ENCODE measurements around the gene ZBTB7C. TPM values are rescaled to one million over a fixed set of nuclear protein-coding genes. Genes with fewer than 3 reads are reported as not detected.

ZBTB7C gene
- total and polyA plus RNA-seq, 8 donors = 1.7 to 8.7 (median 2.7) TPM

DNA sequence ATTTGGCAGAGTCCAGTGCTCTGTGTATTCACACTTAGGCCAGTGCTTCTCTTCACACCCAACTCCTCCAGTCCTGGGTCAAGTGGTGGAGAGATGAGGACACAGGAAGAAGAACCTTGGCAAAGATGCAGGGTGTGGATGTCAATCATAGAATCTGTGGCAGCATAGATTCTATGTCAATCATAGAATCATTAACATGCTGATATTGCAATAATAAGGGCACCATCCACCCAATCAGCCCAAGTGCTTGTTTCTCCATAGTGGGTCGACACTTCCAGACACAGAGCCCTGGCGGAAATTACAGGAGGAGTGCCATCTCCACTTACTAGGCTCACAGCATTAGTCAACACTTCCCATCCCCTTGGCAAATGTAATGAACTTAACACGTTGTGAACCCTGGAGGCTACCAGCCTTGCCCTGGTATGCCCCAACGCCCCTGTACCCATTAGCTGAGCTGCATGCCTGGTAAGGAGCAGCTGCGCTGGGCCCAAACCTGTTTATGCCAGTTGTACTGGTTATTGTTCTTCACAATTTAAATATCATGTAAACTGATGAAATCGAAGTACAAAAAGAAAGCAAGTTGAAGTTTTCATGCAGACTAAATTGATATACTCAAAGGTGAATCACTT lies 317.2 kb downstream of the ZBTB7C start:
- TF ChIP-seq, protein P1, sequence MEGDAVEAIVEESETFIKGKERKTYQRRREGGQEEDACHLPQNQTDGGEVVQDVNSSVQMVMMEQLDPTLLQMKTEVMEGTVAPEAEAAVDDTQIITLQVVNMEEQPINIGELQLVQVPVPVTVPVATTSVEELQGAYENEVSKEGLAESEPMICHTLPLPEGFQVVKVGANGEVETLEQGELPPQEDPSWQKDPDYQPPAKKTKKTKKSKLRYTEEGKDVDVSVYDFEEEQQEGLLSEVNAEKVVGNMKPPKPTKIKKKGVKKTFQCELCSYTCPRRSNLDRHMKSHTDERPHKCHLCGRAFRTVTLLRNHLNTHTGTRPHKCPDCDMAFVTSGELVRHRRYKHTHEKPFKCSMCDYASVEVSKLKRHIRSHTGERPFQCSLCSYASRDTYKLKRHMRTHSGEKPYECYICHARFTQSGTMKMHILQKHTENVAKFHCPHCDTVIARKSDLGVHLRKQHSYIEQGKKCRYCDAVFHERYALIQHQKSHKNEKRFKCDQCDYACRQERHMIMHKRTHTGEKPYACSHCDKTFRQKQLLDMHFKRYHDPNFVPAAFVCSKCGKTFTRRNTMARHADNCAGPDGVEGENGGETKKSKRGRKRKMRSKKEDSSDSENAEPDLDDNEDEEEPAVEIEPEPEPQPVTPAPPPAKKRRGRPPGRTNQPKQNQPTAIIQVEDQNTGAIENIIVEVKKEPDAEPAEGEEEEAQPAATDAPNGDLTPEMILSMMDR (IDR thresholded peaks at IDR 0.05) = no peak
- no peaks in the 10 kb centered on the region for H3K9me3 ChIP-seq
- H3K4me1 ChIP-seq = no peaks in the 10 kb centered on the region
- ATAC-seq (no peak), DNase-seq (no peak)
- H3K4me3 ChIP-seq = no peak overlapping the region
- intact Hi-C loops (cut with DNase I) = no loop called here
- H3K36me3 ChIP-seq = no peaks in the 10 kb centered on the region
- H3K27me3 ChIP-seq = no peaks in the 10 kb centered on the region
- H3K27ac ChIP-seq = no peak overlapping the region

DNA sequence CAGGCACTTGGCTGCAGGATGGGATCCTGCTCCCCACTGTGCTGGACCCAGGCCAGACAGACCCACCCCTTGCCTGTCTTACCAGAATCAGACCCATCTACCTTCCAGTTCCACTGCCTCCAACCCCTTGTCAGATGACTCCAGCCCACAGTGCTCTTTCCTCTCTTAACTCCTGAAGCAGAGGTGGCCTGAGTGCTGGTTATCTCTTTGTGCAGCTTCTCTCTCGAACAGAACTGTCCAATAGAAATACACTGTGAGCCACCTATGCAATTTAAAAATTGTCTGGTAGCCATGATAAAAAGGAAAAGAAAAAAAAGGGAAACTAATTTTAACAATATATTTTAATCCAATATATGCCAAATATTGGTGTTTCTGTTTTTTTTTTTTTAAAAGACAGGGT lies 318.5 kb downstream of the ZBTB7C start:
- H3K4me3 ChIP-seq = no peak overlapping the region
- H3K27ac ChIP-seq = no peak overlapping the region
- H3K27me3 ChIP-seq = no peaks in the 10 kb centered on the region
- H3K4me1 ChIP-seq = no peaks in the 10 kb centered on the region
- ATAC-seq (no peak), DNase-seq (no peak)
- no peaks in the 10 kb centered on the region for H3K36me3 ChIP-seq
- H3K9me3 ChIP-seq = no peaks in the 10 kb centered on the region
- TF ChIP-seq, protein P1 (IDR thresholded peaks at IDR 0.05) = no peak
- intact Hi-C loops (cut with DNase I) = no loop called here

- no peaks in the 10 kb centered on the region for H3K27me3 ChIP-seq
- no peaks in the 10 kb centered on the region for H3K9me3 ChIP-seq
- TF ChIP-seq, protein P1 (IDR thresholded peaks at IDR 0.05) = no peak
- DNase-seq = no peak
- H3K4me1 ChIP-seq = no peaks in the 10 kb centered on the region
- H3K36me3 ChIP-seq = no peaks in the 10 kb centered on the region
- ATAC-seq = no peak
- intact Hi-C loops (cut with DNase I) = no loop called here
- H3K4me3 ChIP-seq = no peak overlapping the region
- H3K27ac ChIP-seq = no peak overlapping the region
Measured at GRCh38 chr18:48090021-48090420, 319.2 kb downstream of the ZBTB7C start.

DNA sequence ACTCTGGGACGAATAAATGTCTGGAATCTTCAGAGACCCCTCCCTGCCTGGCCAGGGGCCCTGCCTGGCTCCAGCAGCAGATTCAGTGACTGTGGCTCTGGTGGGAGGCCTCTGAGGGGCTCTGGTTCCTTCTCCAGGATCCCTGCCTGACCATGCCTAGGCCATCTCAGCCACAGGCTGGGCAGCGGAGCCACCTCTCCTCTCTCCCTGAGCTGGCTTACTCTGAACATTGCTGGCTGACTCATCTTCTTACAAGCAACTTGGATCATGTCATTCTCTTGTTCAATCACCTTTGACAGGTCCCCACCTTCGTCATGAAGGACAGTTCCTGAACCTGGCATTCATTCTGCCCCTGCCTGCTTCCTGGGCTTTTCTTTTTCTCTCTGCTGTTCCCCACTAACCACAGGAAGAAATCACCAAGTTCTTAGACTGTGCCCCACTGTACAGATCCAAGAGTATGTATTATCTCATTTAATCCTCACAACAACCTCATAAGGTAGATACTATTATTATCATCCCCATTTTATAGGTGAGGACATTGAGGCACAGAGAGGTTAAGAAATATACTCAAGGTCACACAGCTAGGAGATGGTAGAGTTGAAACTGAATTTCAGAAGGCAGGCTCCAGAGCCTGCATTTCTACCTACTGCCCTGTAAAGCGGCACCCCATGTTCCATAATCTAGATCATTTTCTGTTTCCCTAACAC lies 323.2 kb downstream of the ZBTB7C start:
- Histone ChIP-seq H3K27me3 (no peaks in the 10 kb centered on the region), H3K27ac (no peak overlapping the region), H3K4me3 (no peak overlapping the region), H3K9me3 (no peaks in the 10 kb centered on the region), H3K4me1 (no peaks in the 10 kb centered on the region), H3K36me3 (no peaks in the 10 kb centered on the region)
- no peak for DNase-seq
- intact Hi-C loops (cut with DNase I) = no loop called here
- TF ChIP-seq, protein P1 (IDR thresholded peaks at IDR 0.05) = no peak
- ATAC-seq = no peak

- ATAC-seq = no peak
- H3K9me3 ChIP-seq = no peaks in the 10 kb centered on the region
- H3K4me1 ChIP-seq = no peaks in the 10 kb centered on the region
- intact Hi-C loops (cut with DNase I) = no loop called here
- TF ChIP-seq, protein P1 (IDR thresholded peaks at IDR 0.05) = no peak
- no peak overlapping the region for H3K27ac ChIP-seq
- no peaks in the 10 kb centered on the region for H3K36me3 ChIP-seq
- H3K27me3 ChIP-seq = no peaks in the 10 kb centered on the region
- H3K4me3 ChIP-seq = no peak overlapping the region
- DNase-seq = no peak
Measured at GRCh38 chr18:48084858-48085257, 324.3 kb downstream of the ZBTB7C start.

Data from left lung (tissue), 10 donors.